GM18526 (cell line): Measurements from ENCODE around the gene UBE2E1.

Source experiments
- POLR2A ChIP-seq: IDR thresholded peaks from 3 replicates; pipeline ENCODE4 v1.6.1; 2011; ENCODE audit not compliant: insufficient read length; ENCODE audit errors: extremely low read depth

UBE2E1 gene

DNA sequence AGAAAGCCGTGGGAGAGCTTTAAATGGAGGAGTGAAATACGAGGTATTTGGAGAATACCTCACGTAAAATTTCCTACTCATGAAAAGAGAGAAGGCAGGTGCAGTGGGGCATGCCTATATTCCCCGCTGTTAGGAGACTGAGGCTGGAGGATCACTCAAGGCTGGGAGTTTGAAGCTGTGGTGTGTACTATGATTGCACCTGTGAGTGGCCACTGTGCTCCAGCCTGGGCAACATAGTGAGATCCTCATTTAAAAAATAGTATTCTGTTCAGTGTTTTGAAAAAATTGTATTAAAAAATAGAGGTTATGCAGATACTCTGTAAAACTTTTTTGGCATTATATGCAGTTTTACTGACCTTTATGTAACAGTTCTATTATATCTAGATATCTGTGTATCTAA is 20.0 kb downstream of the UBE2E1 start:
- no peak for TF ChIP-seq POLR2A

- no peak for TF ChIP-seq POLR2A
Observed at GRCh38 chr3:23826382-23827064, 20.8 kb downstream of the UBE2E1 start.

DNA sequence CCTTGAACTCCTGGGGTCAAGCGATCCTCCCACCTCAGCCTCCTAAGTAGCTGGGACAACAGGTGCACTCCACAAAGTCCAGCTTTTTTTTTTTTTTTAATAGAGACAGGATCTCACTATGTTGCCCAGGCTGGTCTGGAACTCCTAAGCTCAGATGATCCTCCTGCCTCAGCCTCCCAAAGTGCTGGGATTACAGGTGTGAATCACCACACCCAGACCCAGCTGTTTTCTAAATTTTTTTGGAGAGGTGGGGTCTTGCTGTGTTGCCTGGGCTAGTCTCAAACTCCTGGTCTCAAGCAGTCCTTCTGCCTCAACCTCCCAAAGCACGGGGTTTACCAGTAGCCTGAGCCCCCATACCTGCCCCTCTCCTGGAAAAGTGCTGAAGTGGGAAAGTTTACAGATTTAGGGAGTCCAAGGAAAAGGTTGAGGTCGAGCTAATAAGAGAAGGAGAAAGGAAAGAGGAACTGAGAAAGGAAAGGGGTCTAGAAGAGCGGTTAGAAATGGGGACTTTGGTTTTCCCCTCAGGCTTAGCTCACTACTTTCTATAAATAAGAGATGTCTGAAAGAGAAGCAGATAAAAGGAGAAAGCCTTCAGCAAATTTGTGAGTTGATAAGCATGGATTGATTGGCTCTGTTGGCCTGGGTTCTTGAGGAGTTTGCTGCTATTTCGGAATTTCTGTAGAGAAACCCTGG is 23.6 kb downstream of the UBE2E1 start:
- TF ChIP-seq POLR2A: no peak

GRCh38 chr3:23830869-23831484 is 25.2 kb downstream of the UBE2E1 start:
- TF ChIP-seq POLR2A: no peak

DNA sequence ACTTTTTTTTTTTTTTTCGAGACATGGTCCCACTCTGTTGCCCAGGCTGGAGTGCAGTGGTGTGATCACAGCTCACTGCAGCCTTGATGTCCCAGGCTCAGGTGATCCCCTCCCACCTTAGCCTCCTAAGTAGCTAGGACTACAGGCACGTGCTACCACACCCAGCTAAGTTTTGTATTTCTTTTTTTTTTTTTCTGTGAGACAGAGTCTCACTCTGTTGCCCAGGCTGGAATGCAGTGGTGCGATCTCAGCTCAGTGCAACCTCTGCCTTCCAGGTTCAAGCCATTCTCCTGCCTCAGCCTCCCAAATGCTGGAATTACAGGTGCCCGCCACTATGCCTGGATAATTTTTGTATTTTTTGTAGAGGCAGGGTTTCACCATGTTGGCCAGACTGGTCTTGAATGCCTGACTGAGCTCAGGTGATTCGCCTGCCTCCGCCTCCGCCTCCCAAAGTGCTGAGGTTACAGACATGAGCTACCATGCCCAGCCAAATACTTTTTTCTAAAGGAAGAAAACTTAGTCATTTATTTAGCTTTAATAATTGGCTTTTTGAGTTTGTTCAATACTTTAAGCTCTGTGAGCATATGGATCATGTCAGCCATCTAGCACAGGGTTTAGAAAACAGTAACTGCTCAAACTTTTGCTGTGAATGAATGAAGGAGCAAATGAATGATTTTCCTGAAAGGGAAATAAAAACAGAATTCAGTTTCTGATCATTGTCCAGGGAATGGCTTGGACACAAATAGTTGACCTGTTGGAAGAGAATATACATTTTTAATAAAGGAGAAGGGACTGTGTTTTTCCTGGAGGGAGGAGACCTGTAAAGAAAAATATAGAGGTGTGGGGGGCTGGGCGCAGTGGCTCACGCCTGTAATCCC is 26.0 kb downstream of the UBE2E1 start:
- no peak for TF ChIP-seq POLR2A

- TF ChIP-seq POLR2A: no peak
Observed at GRCh38 chr3:23832523-23832922, 26.8 kb downstream of the UBE2E1 start.

- TF ChIP-seq POLR2A: no peak
Observed at GRCh38 chr3:23834082-23834870, 28.5 kb downstream of the UBE2E1 start.

- no peak for TF ChIP-seq POLR2A
Observed at GRCh38 chr3:23835087-23835486, 29.3 kb downstream of the UBE2E1 start.

- no peak for TF ChIP-seq POLR2A
Observed at GRCh38 chr3:23835802-23836201, 30.0 kb downstream of the UBE2E1 start.

GRCh38 chr3:23836536-23837230 is 30.9 kb downstream of the UBE2E1 start:
- TF ChIP-seq POLR2A: no peak

DNA sequence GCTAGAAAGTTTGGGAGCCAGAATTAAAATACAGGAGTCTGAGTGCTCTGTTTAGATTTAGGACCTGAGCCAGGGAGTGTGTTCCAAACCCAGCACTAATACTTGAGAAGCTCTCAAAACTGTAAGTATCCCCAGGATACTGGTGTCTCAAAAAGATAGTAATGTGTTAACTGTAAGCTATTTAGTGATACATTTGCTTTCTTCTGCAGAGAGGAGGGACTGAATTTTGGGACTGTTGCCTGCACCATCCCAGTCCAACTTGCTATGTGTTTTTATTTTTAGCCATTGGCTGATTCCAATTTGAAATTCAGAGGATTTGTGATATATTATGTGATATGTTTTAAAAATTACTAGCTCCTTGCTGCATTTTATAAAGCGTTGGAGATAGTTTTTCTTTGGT is 31.5 kb downstream of the UBE2E1 start:
- no peak for TF ChIP-seq POLR2A

DNA sequence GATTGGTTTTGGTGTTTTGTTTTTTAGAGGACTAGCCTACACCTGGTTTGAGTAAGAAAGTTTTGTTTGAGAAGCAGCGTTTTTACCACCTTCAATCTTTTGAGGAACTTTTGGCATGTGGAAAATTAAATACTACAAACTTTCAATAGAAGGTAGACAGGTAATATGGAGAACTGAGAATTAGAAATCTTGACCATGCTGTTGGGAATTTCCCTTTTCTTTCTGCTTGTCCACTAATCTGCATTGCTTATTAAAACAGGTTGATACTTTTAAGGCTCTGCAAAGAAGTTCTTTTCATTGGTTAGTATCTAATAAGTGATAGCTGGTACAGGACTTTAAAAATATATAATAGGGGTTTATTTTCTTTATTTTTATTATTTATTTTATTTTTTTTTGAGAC is 31.9 kb downstream of the UBE2E1 start:
- TF ChIP-seq POLR2A: no peak

- no peak for TF ChIP-seq POLR2A
Observed at GRCh38 chr3:23840521-23840920, 34.8 kb downstream of the UBE2E1 start.

- TF ChIP-seq POLR2A: no peak
Observed at GRCh38 chr3:23843869-23844268, 38.1 kb downstream of the UBE2E1 start.
